Measurements from ENCODE around the gene HAND1. TPM values are rescaled to one million over a fixed set of nuclear protein-coding genes. Genes with fewer than 3 reads are reported as not detected.

The HAND1 gene
- total and polyA plus RNA-seq, 2 experiments from 2014 or later = not detected

GRCh38 chr5:154514331-154514730 is 36.3 kb upstream of the HAND1 start (continued):
- TF ChIP-seq ZNF331 (CRISPR knock-in tag; IDR thresholded peaks at IDR 0.05; ENCODE audit: low read depth) (no peak), EZH2phosphoT487 (IDR thresholded peaks at IDR 0.05; ENCODE audit: unreplicated experiment) (no peak), ETS1 (IDR thresholded peaks at IDR 0.05) (no peak), EZH2 (IDR thresholded peaks at IDR 0.05; ENCODE audit: low read depth, unreplicated experiment) (no peak), REST (IDR thresholded peaks at IDR 0.05; ENCODE audit: unreplicated experiment) (no peak), JUNB (IDR thresholded peaks at IDR 0.05; ENCODE audit: unreplicated experiment) (no peak), ZNF114 (CRISPR knock-in tag; IDR thresholded peaks at IDR 0.05) (no peak), STAT1 (IDR thresholded peaks at IDR 0.05; ENCODE audit: unreplicated experiment) (no peak), NANOG (IDR thresholded peaks at IDR 0.05; ENCODE audit: borderline replicate concordance) (no peak), POLR2AphosphoS5 (IDR thresholded peaks at IDR 0.05; ENCODE audit: low read depth) (no peak)

DNA sequence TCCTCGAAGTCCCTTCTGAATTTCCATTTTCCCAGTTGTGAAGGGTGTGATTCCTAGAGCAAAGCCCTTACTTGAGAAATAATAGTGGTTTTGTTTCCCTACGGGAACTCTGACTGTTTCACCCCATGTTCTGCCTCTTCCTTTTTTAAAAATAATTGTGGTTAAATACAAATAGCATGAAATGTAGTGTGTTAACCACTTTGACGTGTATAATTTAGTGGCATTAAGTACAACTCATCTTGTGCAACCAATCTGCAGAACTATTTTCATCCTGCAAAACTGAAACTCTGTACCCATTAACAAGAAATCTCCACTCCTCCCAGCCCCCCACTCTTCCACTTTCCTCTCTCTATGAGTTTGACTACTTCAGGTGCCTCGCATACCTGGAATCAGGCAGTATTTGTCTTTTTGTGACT is 35.6 kb upstream of the HAND1 start:
- no peaks in the 10 kb centered on the region for H3K4me1 ChIP-seq (ENCODE audit: insufficient read depth)
- H3K4me2 ChIP-seq = no peak overlapping the region
- Mint-ChIP-seq H3K4me1 (peaks cover 2% of the 10 kb centered on the region; the same call in 2 of the 3 replicates), H3K9me3 (no peaks in the 10 kb centered on the region), H3K27me3 (ENCODE audit: insufficient read depth, low read depth, poor library complexity) (peaks cover 3% of the 10 kb centered on the region), H3K27ac (no peak overlapping the region), H3K36me3 (ENCODE audit: low read depth) (no peaks in the 10 kb centered on the region), H3K4me3 (no peak overlapping the region)
- DNase-seq (ENCODE audit: low spot score) (no peak), ATAC-seq (no peak)
- H4K20me1 ChIP-seq (replicated peaks; ENCODE audit: insufficient read depth) = no peaks in the 10 kb centered on the region
- H3K36me3 ChIP-seq (ENCODE audit: insufficient read depth) = no peaks in the 10 kb centered on the region
- no peaks in the 10 kb centered on the region for H3F3A ChIP-seq (replicated peaks; ENCODE audit: low read depth)
- no peak overlapping the region for H2AFZ ChIP-seq
- TF ChIP-seq ZNF114 (CRISPR knock-in tag; IDR thresholded peaks at IDR 0.05) (no peak), EZH2phosphoT487 (IDR thresholded peaks at IDR 0.05; ENCODE audit: unreplicated experiment) (no peak), JUNB (IDR thresholded peaks at IDR 0.05; ENCODE audit: unreplicated experiment) (no peak), EZH2 (IDR thresholded peaks at IDR 0.05; ENCODE audit: low read depth, unreplicated experiment) (no peak), ETS1 (IDR thresholded peaks at IDR 0.05) (no peak), NANOG (IDR thresholded peaks at IDR 0.05; ENCODE audit: borderline replicate concordance) (no peak)
- H3K4me3 ChIP-seq = no peak overlapping the region
- H3K27ac ChIP-seq (ENCODE audit: low read depth) = no peak overlapping the region
- H3K27me3 ChIP-seq (ENCODE audit: insufficient read depth) = no peaks in the 10 kb centered on the region
- H3K9me2 ChIP-seq (ENCODE audit: insufficient read depth) = no peaks in the 10 kb centered on the region
- H3K79me2 ChIP-seq (replicated peaks; ENCODE audit: insufficient read depth) = no peaks in the 10 kb centered on the region
